Measurements from ENCODE around the gene RNU11.
A peak's percentile ranks its signal among the peaks of the same experiment; 100 is the strongest.
"Not testable (repeated sequence)": the region's sequence is repeated elsewhere in the genome, so short reads cannot be mapped to it uniquely, and the experiment has no call there.

Gene RNU11

GRCh38 chr1:28648474-28649198 is at the start of gene RNU11:
Gene RNU11 (plus strand): TSS chr1:28648600.
- peak; percentile 94 to 96 for DNase-seq

GRCh38 chr1:28601696-28602095 is 46.7 kb upstream of the RNU11 start:
- no peak for DNase-seq

- peak; percentile 43 to 71 for DNase-seq
These were observed 45.6 kb upstream of the RNU11 start for GRCh38 chr1:28602536-28603439.

GRCh38 chr1:28604411-28604810 is 44.0 kb upstream of the RNU11 start:
- no peak for DNase-seq

GRCh38 chr1:28604962-28605361 is 43.4 kb upstream of the RNU11 start:
- no peak for DNase-seq

GRCh38 chr1:28606771-28607170 is 41.6 kb upstream of the RNU11 start:
- no peak for DNase-seq

GRCh38 chr1:28613175-28613574 is 35.2 kb upstream of the RNU11 start:
- no peak for DNase-seq

GRCh38 chr1:28631713-28632112 is 16.7 kb upstream of the RNU11 start:
- no peak for DNase-seq

- DNase-seq = no peak
These were observed 15.8 kb upstream of the RNU11 start for GRCh38 chr1:28632560-28632959.

- DNase-seq = peak; percentile 43 to 45
These were observed 7.6 kb upstream of the RNU11 start for GRCh38 chr1:28640766-28641165.

- DNase-seq = no peak
These were observed 6.1 kb upstream of the RNU11 start for GRCh38 chr1:28642056-28642846.

GRCh38 chr1:28642847-28643635 is 5.4 kb upstream of the RNU11 start, which contains the start of gene TAF12:
Gene TAF12 (minus strand): TSS chr1:28643067. CDS start chr1:28622081, 20,986 bp downstream.
- peak; percentile 88 to 93 for DNase-seq

GRCh38 chr1:28644494-28644893 is 3.9 kb upstream of the RNU11 start:
- DNase-seq = no peak

- DNase-seq = not testable (repeated sequence)
These were observed 3.0 kb upstream of the RNU11 start for GRCh38 chr1:28645406-28645805.

GRCh38 chr1:28646040-28646439 is 2.4 kb upstream of the RNU11 start:
- no peak for DNase-seq

- DNase-seq = peak; percentile 87 to 92
These were observed 359 bp upstream of the RNU11 start for GRCh38 chr1:28648008-28648473.

- not testable (repeated sequence) for DNase-seq
These were observed 4.7 kb downstream of the RNU11 start for GRCh38 chr1:28653063-28653462.

GRCh38 chr1:28653870-28654269 is 5.5 kb downstream of the RNU11 start:
- DNase-seq = not testable (repeated sequence)

- DNase-seq = not testable (repeated sequence)
These were observed 7.3 kb downstream of the RNU11 start for GRCh38 chr1:28655448-28656311.

GRCh38 chr1:28656335-28656734 is 7.9 kb downstream of the RNU11 start:
- no peak for DNase-seq

- DNase-seq = no peak
These were observed 15.6 kb downstream of the RNU11 start for GRCh38 chr1:28663871-28664470.
